ENCODE data around the gene BCAS3. TPM values are rescaled to one million over a fixed set of nuclear protein-coding genes. Genes with fewer than 3 reads are reported as not detected.

The BCAS3 gene
- polyA plus RNA-seq, 4 donors = 17.7 to 31.6 (median 28.4) TPM

DNA sequence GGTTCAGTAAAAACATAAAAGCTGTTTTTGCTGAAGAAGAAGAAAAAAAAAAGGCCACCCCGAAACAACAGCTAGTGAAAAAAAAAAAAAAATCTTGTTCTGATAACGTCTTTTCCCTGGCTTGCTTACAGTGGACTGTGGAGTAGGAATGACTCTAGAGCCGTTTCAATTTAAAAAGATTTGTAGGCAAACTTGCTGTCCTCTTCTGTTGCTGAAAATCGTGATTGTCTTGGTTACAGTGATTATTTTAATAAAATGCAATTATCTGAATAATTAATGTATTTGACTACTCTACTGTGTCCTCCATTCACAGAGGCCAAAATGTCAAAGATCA lies 531.4 kb downstream of the BCAS3 start:
- DNase-seq (ENCODE audit: low read depth in 4 of 4, low spot score in 3 of 4) = no peak

DNA sequence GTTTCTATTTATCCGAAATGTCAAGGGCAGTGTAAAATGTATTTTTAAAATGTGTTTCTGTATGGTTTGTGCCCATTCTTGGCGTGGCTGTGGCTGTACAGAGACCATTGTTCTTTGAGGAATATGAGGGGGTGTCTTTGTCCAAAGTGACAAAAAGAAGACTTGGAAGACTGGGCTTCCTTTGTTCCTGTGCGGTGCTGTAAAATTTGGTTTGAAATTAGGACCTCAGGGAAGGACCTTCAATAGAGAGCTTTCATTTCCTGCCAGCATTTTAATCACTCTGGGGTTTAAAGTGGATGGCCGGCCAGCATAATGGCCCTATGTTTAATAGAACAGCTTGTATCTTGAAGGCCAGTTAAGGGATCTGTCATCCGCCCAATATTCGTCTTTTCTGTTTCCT lies 531.9 kb downstream of the BCAS3 start:
- no peak for DNase-seq (ENCODE audit: low read depth in 4 of 4, low spot score in 3 of 4)

DNA sequence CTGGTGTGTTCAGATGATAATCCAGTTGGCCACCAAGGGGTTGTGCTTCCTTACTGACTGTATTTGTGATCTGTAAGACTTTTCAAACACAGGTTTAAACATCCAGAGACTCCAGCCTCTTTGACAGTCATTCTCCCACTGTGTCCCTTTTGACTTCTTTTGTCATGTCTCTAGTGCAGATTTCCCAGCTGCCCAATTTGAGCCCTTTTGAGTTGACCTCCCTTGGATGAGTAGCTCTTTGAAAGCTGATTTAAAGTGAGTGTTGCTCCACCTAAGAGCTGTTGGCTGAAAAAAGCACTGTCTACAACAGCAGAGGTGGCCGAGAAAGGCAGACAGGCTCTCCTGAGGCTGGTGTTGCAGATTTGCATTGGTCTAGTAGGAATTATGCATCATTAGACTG lies 533.6 kb downstream of the BCAS3 start:
- DNase-seq (ENCODE audit: low read depth in 4 of 4, low spot score in 3 of 4) = no peak

DNA sequence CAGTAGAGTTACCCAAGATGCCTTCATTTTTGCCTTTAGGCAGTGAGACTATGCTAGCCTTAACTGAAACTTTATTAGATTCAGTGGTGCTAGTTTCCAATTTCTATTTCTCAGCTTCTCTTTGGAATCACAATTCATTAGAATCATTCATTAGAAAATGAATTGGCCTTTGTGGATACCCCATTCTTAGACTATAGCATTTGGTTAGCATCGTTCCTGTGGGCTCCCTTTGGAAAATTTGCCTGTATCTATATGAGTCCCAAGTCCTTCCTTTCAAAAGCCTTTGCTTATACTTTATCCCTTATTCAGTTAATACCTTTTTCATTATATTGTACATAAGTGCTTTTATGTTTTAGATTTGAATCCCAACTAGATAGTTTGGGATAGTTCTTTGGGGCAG lies 535.0 kb downstream of the BCAS3 start:
- DNase-seq (ENCODE audit: low read depth in 4 of 4, low spot score in 3 of 4) = no peak

DNA sequence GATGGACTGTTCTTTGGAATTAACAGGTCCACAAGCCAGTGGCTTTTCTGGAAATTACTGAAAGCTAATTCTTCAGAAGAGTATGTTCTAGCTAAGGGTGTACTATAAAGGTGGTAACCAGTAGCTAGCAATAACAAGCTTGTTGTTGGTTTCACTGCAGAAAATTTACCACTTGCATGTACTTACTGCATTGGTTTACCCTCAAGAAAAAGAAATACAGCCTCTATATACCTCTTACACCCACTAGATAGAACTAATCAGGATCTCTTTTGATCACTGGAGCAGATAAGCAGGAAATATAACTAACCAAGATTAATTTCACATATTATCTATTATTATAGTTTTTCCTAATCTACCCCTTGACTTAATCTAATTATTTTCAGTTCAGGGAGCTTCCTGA lies 537.1 kb downstream of the BCAS3 start:
- no peak for DNase-seq (ENCODE audit: low read depth in 4 of 4, low spot score in 3 of 4)

DNA sequence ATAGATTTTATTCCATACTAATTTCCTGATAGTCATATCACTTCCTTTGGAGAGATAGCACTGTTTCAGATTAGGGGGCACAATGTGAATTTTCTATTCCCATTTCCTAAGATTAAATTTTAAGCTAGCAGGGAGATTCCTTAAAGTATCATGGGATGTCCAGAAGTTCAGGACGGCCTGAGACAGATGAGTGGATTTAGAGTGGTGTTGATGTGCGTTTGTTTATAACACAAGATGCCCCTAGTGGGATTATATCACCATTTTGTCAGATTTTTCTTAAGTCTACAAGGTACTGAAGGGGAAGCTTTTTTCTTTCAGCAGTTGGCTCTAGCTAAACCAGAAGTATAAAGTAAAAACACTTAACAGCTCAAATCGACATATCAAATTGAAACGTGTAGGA lies 538.4 kb downstream of the BCAS3 start:
- DNase-seq (ENCODE audit: low read depth in 4 of 4, low spot score in 3 of 4) = no peak

DNA sequence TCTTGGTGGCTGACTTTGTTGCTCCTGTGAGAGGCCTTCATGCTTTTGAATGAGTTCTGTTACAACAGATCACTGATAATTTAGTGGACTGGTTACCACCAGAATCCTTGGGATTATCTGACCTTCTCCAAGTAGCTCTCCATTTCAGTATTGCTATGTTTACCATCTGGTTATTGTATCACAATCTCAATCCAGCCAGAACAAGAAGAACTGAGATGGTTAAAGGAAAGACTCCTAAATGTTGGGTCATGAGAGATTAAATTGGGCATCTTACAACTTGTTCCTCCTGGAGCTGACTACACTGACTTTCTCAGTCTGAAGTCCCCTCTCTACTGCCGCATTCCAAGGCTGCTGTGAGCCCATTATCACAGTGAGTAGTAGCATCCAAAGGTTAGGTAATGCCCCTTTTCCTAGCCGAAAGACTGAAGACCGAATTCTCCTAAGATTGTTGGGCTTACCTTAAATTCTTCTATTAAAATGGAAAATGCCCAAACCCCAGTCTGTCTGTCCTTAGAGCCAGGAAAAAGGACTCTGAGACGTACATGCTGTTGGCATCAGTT lies 540.3 kb downstream of the BCAS3 start:
- DNase-seq (ENCODE audit: low read depth in 4 of 4, low spot score in 3 of 4) = no peak

DNA sequence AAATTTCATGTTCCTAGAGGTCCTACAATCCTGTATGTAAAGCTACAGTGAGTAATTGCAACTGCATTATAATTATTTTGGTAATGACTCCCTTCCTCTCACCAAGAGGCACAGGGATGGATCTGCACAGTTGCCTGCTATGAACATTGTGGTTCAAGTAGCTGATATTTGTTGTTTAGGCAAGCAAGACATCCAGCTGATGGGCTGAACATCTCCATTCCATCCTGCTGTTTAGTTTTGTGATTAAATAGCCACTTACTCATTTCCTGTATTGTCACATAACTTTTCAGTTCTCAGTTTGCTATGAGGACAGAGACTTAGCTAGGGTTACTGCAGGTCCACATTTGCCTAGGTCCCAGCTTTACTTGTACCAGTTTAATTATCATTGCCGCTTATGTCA lies 540.8 kb downstream of the BCAS3 start:
- DNase-seq (ENCODE audit: low read depth in 4 of 4, low spot score in 3 of 4) = no peak

DNA sequence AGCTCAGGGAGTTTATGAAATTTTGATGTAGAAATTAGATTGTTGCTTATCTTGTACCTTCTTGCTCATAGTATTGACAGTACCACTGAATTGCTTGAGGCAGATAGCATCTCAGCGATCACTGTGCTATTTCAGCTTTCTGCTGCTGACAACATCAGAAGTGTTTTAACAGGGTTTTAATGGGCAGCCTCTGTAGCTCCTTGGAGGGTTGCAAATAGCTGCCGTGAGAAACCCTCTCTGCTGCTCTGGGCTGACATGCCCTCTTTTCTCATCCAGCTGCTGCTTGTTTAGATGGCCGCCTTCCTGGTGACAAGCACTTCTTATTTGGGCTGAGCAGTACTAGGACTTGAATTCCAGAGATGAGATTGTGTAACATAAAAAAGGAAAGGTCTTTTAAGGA lies 541.8 kb downstream of the BCAS3 start:
- no peak for DNase-seq (ENCODE audit: low read depth in 4 of 4, low spot score in 3 of 4)

DNA sequence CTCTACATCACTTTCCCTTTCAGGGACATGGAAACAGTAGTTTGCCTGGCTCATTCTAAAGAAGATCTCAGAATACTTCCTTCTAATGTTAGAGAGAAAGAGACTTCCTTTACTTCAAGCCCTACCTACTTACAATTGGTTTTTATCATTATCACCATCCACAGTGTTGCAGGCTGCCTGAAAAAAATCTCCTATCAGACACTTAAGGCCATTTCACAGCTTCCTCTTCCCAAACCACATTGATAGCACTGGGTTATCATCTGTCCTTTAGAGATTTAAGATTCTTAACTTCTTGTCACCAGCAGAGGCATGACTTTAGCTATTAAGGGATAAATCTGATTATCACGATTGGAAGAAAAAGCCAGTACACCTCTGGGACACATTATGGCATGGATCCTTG lies 543.5 kb downstream of the BCAS3 start:
- DNase-seq (ENCODE audit: low read depth in 4 of 4, low spot score in 3 of 4) = no peak

DNA sequence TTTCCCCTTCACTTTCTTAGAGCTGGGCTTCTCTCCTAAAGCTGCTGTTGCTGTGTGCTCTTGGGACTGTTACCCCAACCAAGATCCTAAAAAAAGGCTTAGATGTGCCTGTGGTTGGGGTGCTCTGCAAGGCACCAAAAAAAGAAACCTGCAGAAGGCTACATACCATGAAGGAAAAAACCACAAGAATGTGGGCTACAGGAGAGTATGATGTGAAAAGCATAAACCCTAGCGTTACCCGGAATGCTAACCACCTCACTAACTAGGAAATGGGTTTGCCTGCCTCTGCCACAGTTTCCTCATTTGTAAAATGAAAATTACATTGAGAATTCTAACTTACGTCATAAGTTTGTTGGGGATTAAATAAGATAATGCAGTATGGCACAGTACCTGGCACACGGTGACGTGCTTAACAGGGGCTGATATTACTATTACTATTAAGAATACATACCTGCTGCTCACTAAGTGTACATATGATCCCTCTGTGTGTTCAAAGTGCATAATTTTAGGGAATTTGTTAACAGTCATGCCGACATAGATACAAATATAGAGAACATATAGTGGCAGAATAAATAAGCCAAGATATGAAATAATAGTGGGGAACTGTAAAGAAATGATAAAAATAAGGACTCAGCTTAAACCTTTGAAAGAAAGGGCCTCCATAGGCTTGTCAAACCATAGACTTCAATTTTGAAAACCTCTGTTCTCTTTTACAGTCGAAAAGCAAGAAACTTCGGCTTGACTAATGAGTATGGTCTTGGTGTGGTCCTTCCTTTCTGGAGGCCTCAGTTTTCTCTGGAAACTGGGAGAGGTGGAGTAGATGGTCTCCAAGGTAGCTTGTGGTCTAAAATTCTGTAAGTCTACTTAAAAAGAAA lies 544.2 kb downstream of the BCAS3 start:
- no peak for DNase-seq (ENCODE audit: low read depth in 4 of 4, low spot score in 3 of 4)

DNA sequence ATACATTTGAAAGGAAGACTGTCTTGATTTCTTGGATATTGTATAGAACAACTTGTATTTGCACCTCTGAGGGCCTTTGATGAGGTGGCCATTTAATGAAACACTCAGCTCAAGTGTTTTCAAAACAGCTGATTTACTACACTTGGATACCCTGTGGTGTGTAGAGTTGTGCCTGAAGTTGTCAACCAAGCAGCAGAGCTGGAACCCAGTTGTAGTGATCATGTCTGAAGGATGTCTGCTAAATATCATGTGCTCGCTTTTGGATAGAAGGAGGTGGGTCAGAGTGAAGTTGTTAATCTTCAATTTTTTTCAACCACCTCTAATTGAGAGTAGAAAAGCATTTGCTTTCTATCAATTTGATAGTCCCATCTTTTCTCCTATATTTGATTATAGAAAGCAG lies 546.1 kb downstream of the BCAS3 start:
- DNase-seq (ENCODE audit: low read depth in 4 of 4, low spot score in 3 of 4) = no peak

DNA sequence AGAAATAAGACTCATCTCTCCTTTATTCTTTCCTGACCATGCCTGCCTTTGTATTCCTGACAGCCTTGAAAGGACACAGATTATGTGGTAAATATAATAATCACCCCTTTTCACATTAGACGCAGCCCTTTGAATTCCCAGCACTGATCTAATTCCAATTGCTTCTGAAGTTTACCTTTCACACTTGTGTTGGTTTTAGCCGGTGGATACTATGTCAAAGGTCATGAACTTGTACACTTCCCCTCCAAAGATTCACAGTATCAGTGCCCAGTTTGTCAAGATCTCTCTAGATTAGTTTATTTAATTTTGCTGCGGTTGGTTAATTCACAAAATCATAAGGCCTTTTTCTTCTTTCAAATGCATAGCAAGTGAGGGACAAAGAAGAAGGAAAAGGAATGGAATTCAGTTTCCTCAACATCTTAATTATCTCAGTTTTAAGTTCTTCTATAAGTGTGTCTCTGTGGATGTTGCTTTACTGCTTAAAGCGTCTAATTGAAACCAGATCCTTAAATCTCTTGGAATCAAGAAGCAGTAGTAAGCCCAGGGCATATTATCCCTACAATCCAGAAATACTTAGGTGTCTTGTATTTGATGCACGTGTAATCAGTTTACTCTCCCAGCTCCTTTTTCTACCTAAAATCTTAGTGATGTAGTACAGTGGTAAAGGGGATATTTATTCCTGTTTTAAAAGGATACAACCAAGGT lies 547.7 kb downstream of the BCAS3 start:
- DNase-seq (ENCODE audit: low read depth in 4 of 4, low spot score in 3 of 4) = no peak

DNA sequence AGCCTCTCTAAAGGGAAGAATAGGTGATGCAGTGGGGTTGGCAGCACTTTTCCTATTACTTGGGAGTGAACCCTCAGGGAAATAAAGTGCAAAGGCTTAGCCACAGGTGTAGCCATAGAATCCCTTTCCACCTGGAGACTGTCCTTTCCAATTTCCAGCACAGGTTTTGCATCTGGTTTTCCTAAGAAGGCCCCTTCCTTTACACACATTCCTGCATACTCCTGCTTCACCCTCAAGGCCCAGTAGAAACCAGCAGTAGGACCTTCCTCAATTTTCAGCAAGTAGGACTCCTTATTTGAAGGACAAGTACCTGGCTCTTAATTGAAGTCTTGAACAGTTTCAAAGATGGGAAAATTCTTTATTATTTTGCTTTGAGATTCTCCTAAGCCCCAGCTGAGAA lies 550.2 kb downstream of the BCAS3 start:
- DNase-seq (ENCODE audit: low read depth in 4 of 4, low spot score in 3 of 4) = no peak

DNA sequence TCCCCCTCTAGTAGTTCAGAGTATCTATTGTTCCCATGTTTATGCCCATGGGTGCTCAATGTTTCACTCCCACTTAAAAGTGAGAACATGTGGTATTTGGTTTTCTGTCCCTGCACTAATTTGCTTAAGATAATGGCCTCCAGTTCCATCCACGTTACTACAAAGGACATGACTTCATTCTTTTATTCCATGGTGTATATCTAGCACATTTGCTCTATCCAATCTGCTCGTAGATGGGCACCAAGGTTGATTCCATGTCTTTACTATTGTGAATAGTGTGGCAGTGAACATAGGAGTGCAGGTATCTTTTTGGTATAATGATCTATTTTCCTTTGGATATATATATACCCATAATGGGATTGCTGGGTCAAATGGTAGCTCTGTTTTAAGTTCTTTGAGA lies 552.8 kb downstream of the BCAS3 start:
- no peak for DNase-seq (ENCODE audit: low read depth in 4 of 4, low spot score in 3 of 4)

DNA sequence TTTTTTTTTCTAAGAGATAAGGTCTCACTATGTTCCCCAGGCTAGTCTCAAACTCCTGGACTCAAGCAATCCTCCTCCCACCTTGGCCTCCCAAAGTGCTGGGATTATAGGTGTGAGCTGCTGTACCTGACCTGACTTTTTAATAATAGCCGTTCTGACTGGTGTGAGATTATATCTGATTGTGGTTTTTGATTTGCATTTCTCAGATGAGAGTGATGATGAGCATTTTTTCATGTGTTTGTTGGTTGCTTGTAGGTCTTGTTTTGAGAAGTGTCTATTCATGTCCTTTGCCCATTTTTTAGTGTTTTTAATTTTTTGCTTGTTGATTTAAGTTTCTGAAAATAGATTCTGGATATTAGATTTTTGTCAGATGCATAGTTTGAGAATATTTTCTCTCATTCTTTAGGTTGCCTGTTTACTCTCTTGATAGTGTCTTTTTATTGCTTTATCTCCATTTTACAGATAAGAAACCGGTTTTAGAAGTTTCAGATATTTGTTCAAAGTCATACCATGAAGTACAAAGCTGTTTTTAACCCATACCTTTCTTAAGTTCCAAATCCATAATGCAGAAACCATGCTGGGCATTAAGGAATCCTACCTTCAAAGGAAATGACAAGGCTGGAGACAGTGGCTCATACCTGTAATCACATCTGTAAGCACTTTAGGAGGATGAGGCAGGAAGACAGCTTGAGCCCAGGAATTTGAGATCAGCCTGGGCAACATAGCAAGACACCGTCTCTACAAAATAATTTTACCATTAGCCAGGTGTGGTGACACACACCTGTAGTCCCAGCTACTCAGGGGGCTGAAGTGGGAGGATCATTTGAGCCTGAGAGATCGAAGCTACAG lies 553.5 kb downstream of the BCAS3 start:
- DNase-seq (ENCODE audit: low read depth in 4 of 4, low spot score in 3 of 4) = no peak

DNA sequence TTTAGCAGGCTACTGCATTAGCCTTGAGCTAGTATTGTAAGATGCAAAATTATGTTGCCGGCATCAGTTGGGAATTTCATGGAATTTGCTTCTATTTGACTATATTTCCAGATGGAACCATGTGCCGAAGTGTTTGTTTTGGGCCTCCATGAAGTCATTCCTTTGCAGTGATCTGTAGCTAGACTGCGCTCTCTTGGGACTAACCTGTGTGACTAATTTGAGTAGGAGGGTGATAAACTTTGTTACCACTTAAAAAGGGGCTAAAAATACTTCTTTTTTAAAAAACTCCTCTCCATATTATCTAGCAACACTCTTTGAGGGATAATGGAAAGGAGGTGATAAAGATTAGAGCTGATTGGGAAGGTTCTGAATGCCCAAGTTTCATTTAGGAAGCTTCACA lies 555.2 kb downstream of the BCAS3 start:
- DNase-seq (ENCODE audit: low read depth in 4 of 4, low spot score in 3 of 4) = no peak

DNA sequence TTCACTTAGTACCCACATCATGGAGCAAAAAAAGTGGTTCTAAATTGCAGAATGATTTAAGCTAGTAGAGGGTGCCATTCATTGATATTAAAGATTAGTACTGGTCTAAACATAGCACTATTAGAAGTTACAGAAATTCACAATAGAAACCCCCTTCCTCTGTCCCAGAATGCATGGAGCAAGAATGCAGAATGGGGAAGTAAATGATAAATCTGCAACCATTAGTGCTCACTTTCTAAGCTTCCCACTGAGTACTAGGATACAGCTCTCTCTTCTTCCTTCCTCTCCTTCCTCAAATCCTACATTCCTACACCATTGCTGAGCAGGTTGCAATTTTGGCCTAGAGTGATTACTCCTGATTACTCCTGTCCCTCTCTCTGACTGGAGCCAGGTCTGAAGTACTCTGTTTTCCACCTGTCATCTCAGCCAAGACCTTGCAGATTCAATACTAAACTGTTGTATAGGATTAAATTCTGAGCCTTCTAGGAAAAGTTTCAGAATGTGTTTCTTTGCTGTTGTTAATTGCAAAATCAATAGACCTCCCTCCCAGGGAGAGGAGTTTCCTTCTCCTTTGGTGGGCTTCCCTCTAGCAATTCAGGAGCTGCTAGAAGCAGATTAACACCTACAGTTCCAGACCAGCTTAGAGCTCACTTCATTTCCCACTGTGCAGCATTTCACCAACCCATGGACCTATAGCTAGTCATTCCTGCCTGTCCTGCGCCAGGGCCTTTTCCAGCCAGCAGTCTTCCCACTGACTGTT lies 556.5 kb downstream of the BCAS3 start:
- no peak for DNase-seq (ENCODE audit: low read depth in 4 of 4, low spot score in 3 of 4)

DNA sequence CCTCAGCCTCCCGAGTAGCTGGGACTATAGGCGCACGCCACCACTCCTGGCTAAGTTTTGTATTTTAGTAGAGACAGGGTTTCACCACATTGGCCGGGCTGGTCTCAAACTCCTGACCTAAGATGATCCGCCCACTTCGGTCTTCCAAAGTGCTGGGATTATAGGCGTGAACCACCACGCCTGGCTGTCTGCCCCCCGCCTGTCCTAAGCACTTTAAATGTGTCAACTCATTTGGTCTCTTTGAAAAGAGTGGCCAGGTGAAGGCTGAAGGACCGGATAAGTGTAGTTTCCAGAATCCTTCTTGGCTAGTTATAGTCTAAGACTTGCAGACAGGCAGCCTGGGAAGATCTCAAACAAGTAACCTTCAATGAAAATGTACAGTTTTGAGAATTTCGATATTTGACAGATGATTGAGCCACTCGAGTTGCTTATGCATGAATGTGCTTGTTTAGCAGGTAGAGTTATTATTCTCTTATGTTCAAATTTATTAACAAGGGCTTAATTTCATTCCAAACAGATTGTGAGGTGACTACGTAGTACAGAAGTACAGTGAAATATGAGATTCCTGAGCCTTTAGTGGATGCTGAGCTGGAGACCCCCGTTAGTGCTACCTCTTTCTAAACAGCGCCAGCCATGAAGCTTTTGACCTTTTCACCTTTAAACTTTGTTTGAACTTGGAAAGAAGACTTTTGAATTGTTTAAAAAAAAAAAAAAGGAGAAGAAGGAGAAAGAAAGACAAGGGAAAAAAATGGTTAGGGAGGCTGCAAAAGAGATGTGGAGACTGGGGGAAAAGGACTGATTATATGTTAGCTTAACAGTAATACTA lies 557.6 kb downstream of the BCAS3 start:
- no peak for DNase-seq (ENCODE audit: low read depth in 4 of 4, low spot score in 3 of 4)

DNA sequence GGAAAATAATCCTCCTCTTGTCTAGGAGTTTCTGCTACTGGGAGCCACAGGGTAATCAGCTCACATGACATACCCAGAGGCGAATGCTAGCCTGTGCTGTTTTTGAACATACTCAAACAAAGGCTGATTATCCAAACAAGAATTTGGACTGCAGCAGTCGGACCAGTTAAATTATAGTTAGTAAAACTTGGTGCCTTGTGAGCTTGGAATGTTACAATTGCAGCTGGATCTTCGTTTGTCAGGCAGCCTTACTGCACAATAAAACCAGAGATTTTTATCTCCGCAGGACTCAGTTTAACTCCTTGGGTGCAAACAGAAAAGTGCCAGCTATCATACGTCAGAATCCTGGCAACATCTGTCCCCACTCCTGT lies 558.2 kb downstream of the BCAS3 start:
- no peak for DNase-seq (ENCODE audit: low read depth in 4 of 4, low spot score in 3 of 4)

Data from left renal pelvis (tissue), 4 donors.